Peyer's patch (tissue), 4 donors: ENCODE measurements around the gene PATE3. TPM values are rescaled to one million over a fixed set of nuclear protein-coding genes. Genes with fewer than 3 reads are reported as not detected.

Experiments used
- DNase-seq, 3 donors: peaks; one replicate each; pipeline ENCODE4 v3.0.0-alpha.2; 2017 to 2019
- H3K27ac ChIP-seq, 4 donors: fragments of 200-600 bp; sonication (generic); one replicate each; pipeline ENCODE4 v1.5.1; 2016 to 2019
- H3K27me3 ChIP-seq, 2 donors: fragments of 200-600 bp; sonication (generic); one replicate each; pipeline ENCODE4 v1.5.1; 2019
- H3K36me3 ChIP-seq, 3 donors: fragments of 200-600 bp; sonication (generic); one replicate each; pipeline ENCODE4 v1.5.1; 2016 to 2019
- H3K4me1 ChIP-seq, 4 donors: fragments of 200-600 bp; sonication (generic); one replicate each; pipeline ENCODE4 v1.5.1; 2016 to 2019
- H3K4me3 ChIP-seq, 4 donors: fragments of 200-600 bp; sonication (generic); 1 replicate in 3 of 4; 2 replicates in 1 of 4; pipeline ENCODE4 v1.5.1; 2016 to 2019; ENCODE audit warnings: mild to moderate bottlenecking in 1 of 4
- H3K9me3 ChIP-seq, 4 donors: fragments of 200-600 bp; sonication (generic); one replicate each; pipeline ENCODE4 v1.5.1; 2016 to 2019; ENCODE audit warnings: mild to moderate bottlenecking in 1 of 4
- CTCF ChIP-seq, 6 experiments: fragments of 450-650 bp in 4 of 6; fragments of 200-600 bp in 2 of 6; sonication (generic) in 1 of 6; IDR thresholded peaks; one replicate each; pipeline ENCODE4 v1.5.1; 2017 to 2019; ENCODE audit warnings: antibody characterized with exemption in 6 of 6, mild to moderate bottlenecking in 3 of 6, moderate library complexity in 1 of 6
- POLR2A ChIP-seq, 2 donors: fragments of 450-650 bp; IDR thresholded peaks; one replicate each; pipeline ENCODE4 v1.5.1; 2017; ENCODE audit warnings: antibody characterized with exemption in 2 of 2, mild to moderate bottlenecking in 2 of 2, moderate library complexity in 2 of 2
- total RNA-seq, 4 donors: library from RNA; depleted of rRNA; stranded (reverse); fragments of >200 nt; gene quantifications; one replicate each; pipeline ENCODE4 v1.1.0, GENCODE V29; 2016

PATE3 gene
- not detected for total RNA-seq

- no peak within 1 kb of the TSS for H3K27ac ChIP-seq
- no peaks in the 10 kb centered on the region for H3K9me3 ChIP-seq
- TF ChIP-seq POLR2A (IDR thresholded peaks at IDR 0.05), result no peak
- TF ChIP-seq CTCF (IDR thresholded peaks at IDR 0.05), result no peak
- H3K36me3 ChIP-seq, result no peaks in the 10 kb centered on the region
- no peak for DNase-seq
- H3K4me3 ChIP-seq, result no peak within 1 kb of the TSS
- H3K27me3 ChIP-seq, result no peaks in the 10 kb centered on the region
- no peaks in the 10 kb centered on the region for H3K4me1 ChIP-seq
These were observed at the start of gene PATE3 for GRCh38 chr11:125787827-125788226. PATE3 (plus strand) TSS chr11:125788127; CDS start chr11:125788152, 25 bp downstream.

- no peaks in the 10 kb centered on the region for H3K9me3 ChIP-seq
- no peak overlapping the region for H3K4me3 ChIP-seq
- DNase-seq, result no peak
- H3K4me1 ChIP-seq, result no peaks in the 10 kb centered on the region
- H3K36me3 ChIP-seq, result no peaks in the 10 kb centered on the region
- no peaks in the 10 kb centered on the region for H3K27me3 ChIP-seq
- H3K27ac ChIP-seq, result no peak overlapping the region
- TF ChIP-seq CTCF (IDR thresholded peaks at IDR 0.05) (no peak), POLR2A (IDR thresholded peaks at IDR 0.05) (no peak)
These were observed 47.3 kb upstream of the PATE3 start for GRCh38 chr11:125740617-125741016.

- Histone ChIP-seq H3K27ac (no peak overlapping the region), H3K9me3 (no peaks in the 10 kb centered on the region), H3K4me1 (no peaks in the 10 kb centered on the region), H3K4me3 (no peak overlapping the region), H3K27me3 (no peaks in the 10 kb centered on the region), H3K36me3 (no peaks in the 10 kb centered on the region)
- no peak for DNase-seq
- TF ChIP-seq POLR2A (IDR thresholded peaks at IDR 0.05) (no peak), CTCF (IDR thresholded peaks at IDR 0.05) (no peak)
These were observed 44.2 kb upstream of the PATE3 start for GRCh38 chr11:125743681-125744080.

- H3K4me1 ChIP-seq, result no peaks in the 10 kb centered on the region
- no peaks in the 10 kb centered on the region for H3K27me3 ChIP-seq
- no peak for DNase-seq
- H3K36me3 ChIP-seq, result no peaks in the 10 kb centered on the region
- TF ChIP-seq CTCF (IDR thresholded peaks at IDR 0.05) (no peak), POLR2A (IDR thresholded peaks at IDR 0.05) (no peak)
- H3K9me3 ChIP-seq, result no peaks in the 10 kb centered on the region
- H3K4me3 ChIP-seq, result no peak within 1 kb of the TSS
- H3K27ac ChIP-seq, result no peak within 1 kb of the TSS
These were observed 41.9 kb upstream of the PATE3 start, which contains the start of gene PATE1 for GRCh38 chr11:125745979-125746378. PATE1 (plus strand) TSS chr11:125746279; CDS start chr11:125746305, 26 bp downstream.

- Histone ChIP-seq H3K4me3 (no peak overlapping the region), H3K9me3 (no peaks in the 10 kb centered on the region), H3K27me3 (no peaks in the 10 kb centered on the region), H3K36me3 (no peaks in the 10 kb centered on the region), H3K27ac (no peak overlapping the region), H3K4me1 (no peaks in the 10 kb centered on the region)
- DNase-seq, result no peak
- TF ChIP-seq CTCF (IDR thresholded peaks at IDR 0.05), result no peak
- no peak for TF ChIP-seq POLR2A (IDR thresholded peaks at IDR 0.05)
These were observed 37.3 kb upstream of the PATE3 start for GRCh38 chr11:125750629-125751028.

GRCh38 chr11:125756050-125756449 lies 31.9 kb upstream of the PATE3 start:
- Histone ChIP-seq H3K27me3 (no peaks in the 10 kb centered on the region), H3K4me3 (no peak overlapping the region), H3K36me3 (no peaks in the 10 kb centered on the region), H3K27ac (no peak overlapping the region), H3K9me3 (no peaks in the 10 kb centered on the region), H3K4me1 (no peaks in the 10 kb centered on the region)
- DNase-seq, result no peak
- TF ChIP-seq CTCF (IDR thresholded peaks at IDR 0.05) (no peak), POLR2A (IDR thresholded peaks at IDR 0.05) (no peak)
